ENCODE results near the gene LIN7A.

GRCh38 chr12:80843969-80844368 is 93.8 kb downstream of the LIN7A start:
- no peak for TF ChIP-seq CTCF (IDR thresholded peaks at IDR 0.05; ENCODE audit: insufficient read depth, low read length, poor library complexity, severe bottlenecking)
- TF ChIP-seq EZH2phosphoT487 (conservative IDR thresholded peaks at IDR 0.05; ENCODE audit: low read length): no peak

Data from SU-DHL-6 (cell line).